ENCODE measurements around the gene TPO.

Gene TPO

GRCh38 chr2:1588051-1588977 lies 175.1 kb downstream of the TPO start:
- DNase-seq, result no peak

GRCh38 chr2:1588978-1589621 lies 175.8 kb downstream of the TPO start:
- DNase-seq, result no peak

GRCh38 chr2:1590596-1591460 lies 177.6 kb downstream of the TPO start:
- DNase-seq, result no peak

- no peak for DNase-seq
These were observed 178.2 kb downstream of the TPO start for GRCh38 chr2:1591461-1591770.
